ENCODE measurements around the gene AKAIN1. TPM values are rescaled to one million over a fixed set of nuclear protein-coding genes. Genes with fewer than 3 reads are reported as not detected.

Gene AKAIN1
- total and polyA plus RNA-seq, 8 donors, result not detected

- intact Hi-C loops (cut with DNase I), result no loop called here
- no peak for TF ChIP-seq CTCF (IDR thresholded peaks at IDR 0.05)
- no peaks in the 10 kb centered on the region for H3K9me3 ChIP-seq
- no peak overlapping the region for H3K27ac ChIP-seq
- H3K27me3 ChIP-seq, result no peaks in the 10 kb centered on the region
- ATAC-seq (no peak), DNase-seq (no peak)
- no peak overlapping the region for H3K4me3 ChIP-seq
- no peaks in the 10 kb centered on the region for H3K4me1 ChIP-seq
- no peaks in the 10 kb centered on the region for H3K36me3 ChIP-seq
Measured at GRCh38 chr18:5146093-5146492, 51.0 kb downstream of the AKAIN1 start.

- ATAC-seq (no peak), DNase-seq (no peak)
- H3K4me1 ChIP-seq, result no peaks in the 10 kb centered on the region
- intact Hi-C loops (cut with DNase I), result no loop called here
- no peaks in the 10 kb centered on the region for H3K9me3 ChIP-seq
- H3K36me3 ChIP-seq, result no peaks in the 10 kb centered on the region
- H3K4me3 ChIP-seq, result no peak overlapping the region
- no peaks in the 10 kb centered on the region for H3K27me3 ChIP-seq
- no peak overlapping the region for H3K27ac ChIP-seq
- TF ChIP-seq CTCF (IDR thresholded peaks at IDR 0.05), result no peak
Measured at GRCh38 chr18:5145168-5145825, 51.8 kb downstream of the AKAIN1 start.

GRCh38 chr18:5144629-5145028 is 52.4 kb downstream of the AKAIN1 start:
- no peak for ATAC-seq
- Histone ChIP-seq H3K4me1 (no peaks in the 10 kb centered on the region), H3K4me3 (no peak overlapping the region), H3K9me3 (no peaks in the 10 kb centered on the region), H3K36me3 (no peaks in the 10 kb centered on the region), H3K27me3 (no peaks in the 10 kb centered on the region), H3K27ac (no peak overlapping the region)
- DNase-seq, result no peak
- intact Hi-C loops (cut with DNase I), result no loop called here
- TF ChIP-seq CTCF (IDR thresholded peaks at IDR 0.05), result no peak

- intact Hi-C loops (cut with DNase I), result no loop called here
- Histone ChIP-seq H3K4me3 (no peak overlapping the region), H3K9me3 (no peaks in the 10 kb centered on the region), H3K36me3 (no peaks in the 10 kb centered on the region), H3K27me3 (no peaks in the 10 kb centered on the region), H3K27ac (no peak overlapping the region), H3K4me1 (no peaks in the 10 kb centered on the region)
- ATAC-seq, result no peak
- TF ChIP-seq CTCF (IDR thresholded peaks at IDR 0.05), result no peak
- no peak for DNase-seq
Measured at GRCh38 chr18:5142859-5143258, 54.2 kb downstream of the AKAIN1 start.

- Histone ChIP-seq H3K4me3 (no peak overlapping the region), H3K36me3 (no peaks in the 10 kb centered on the region), H3K4me1 (no peaks in the 10 kb centered on the region), H3K27ac (no peak overlapping the region), H3K9me3 (no peaks in the 10 kb centered on the region), H3K27me3 (no peaks in the 10 kb centered on the region)
- intact Hi-C loops (cut with DNase I), result no loop called here
- DNase-seq (no peak), ATAC-seq (no peak)
- TF ChIP-seq CTCF (IDR thresholded peaks at IDR 0.05), result no peak
Measured at GRCh38 chr18:5142131-5142530, 54.9 kb downstream of the AKAIN1 start.
